Panc1 (cell line): ENCODE results near the gene L2HGDH. TPM values are rescaled to one million over a fixed set of nuclear protein-coding genes. Genes with fewer than 3 reads are reported as not detected.

Experiments
- ATAC-seq: fragments of 200-7000 bp; cut with Tn5 transposase; 2 replicates; pipeline ENCODE4 v1.9.1; 2020; ENCODE audit warnings: mild to moderate bottlenecking, moderate library complexity
- BruUV-seq: library from RNA; stranded (reverse); fragments of 400-500 nt; replicated peaks from 2 replicates; lab custom pipeline; 2021; lab: Mats Ljungman, UMichigan
- CTCF ChIA-PET: fragments of 300-600 bp; sonication (Branson Sonifier 250); formaldehyde crosslinking; loops from one replicate; lab custom pipeline; 2022; ENCODE audit warnings: antibody characterized with exemption; lab: Charles Lee
- POLR2A ChIA-PET: fragments of 300-600 bp; sonication (Branson Sonifier 250); formaldehyde crosslinking; loops from one replicate; lab custom pipeline; 2022; ENCODE audit warnings: antibody characterized with exemption; lab: Charles Lee
- DNase-seq: peaks from one replicate; pipeline ENCODE4 v3.0.0-alpha.2; 2010; ENCODE audit warnings: low read depth, low spot score
- H3K27ac ChIP-seq: 2 replicates; pipeline ENCODE4 v1.5.1; 2011; ENCODE audit warnings: mild to moderate bottlenecking, low read length, inconsistent platforms
- H3K27me3 ChIP-seq: fragments of 200-500 bp; sonication (Bioruptor generic); 2 replicates; pipeline ENCODE4 v1.6.0; 2014; ENCODE audit warnings: low read length, inconsistent platforms; ENCODE audit not compliant: control insufficient read depth, insufficient read depth
- H3K36me3 ChIP-seq: fragments of 200-500 bp; sonication (Bioruptor generic); 2 replicates; pipeline ENCODE4 v1.5.1; 2014; ENCODE audit warnings: inconsistent platforms, mild to moderate bottlenecking, low read length, moderate library complexity; ENCODE audit not compliant: control insufficient read depth, insufficient read depth
- H3K4me1 ChIP-seq: 2 replicates; pipeline ENCODE4 v1.5.1; 2011; ENCODE audit warnings: inconsistent platforms, mild to moderate bottlenecking, low read length, moderate library complexity; ENCODE audit not compliant: control insufficient read depth, insufficient read depth
- H3K4me3 ChIP-seq, 2 experiments: 2 replicates each; pipeline ENCODE4 v1.5.1; 2011 to 2012; ENCODE audit warnings: low read depth in 2 of 2, low read length in 2 of 2, mild to moderate bottlenecking in 2 of 2, inconsistent platforms in 1 of 2, moderate library complexity in 1 of 2
- H3K9me3 ChIP-seq: fragments of 200-500 bp; sonication (Bioruptor generic); 2 replicates; pipeline ENCODE4 v1.5.1; 2014; ENCODE audit warnings: low read depth, mild to moderate bottlenecking, inconsistent platforms, low read length, moderate library complexity; ENCODE audit not compliant: control insufficient read depth, insufficient read depth
- CTCF ChIP-seq: fragments of 450-650 bp; IDR thresholded peaks from 2 replicates; pipeline ENCODE4 v1.5.1; 2017; ENCODE audit warnings: mild to moderate bottlenecking
- POLR2AphosphoS5 ChIP-seq: IDR thresholded peaks from 2 replicates; pipeline ENCODE4 v1.6.1; 2012; ENCODE audit warnings: mild to moderate bottlenecking, low read depth, low read length, moderate library complexity
- SIN3A ChIP-seq: IDR thresholded peaks from 2 replicates; pipeline ENCODE4 v1.6.1; 2012; ENCODE audit warnings: low read depth, mild to moderate bottlenecking, low read length, moderate library complexity, borderline replicate concordance; ENCODE audit not compliant: insufficient read depth
- TCF7L2 ChIP-seq: IDR thresholded peaks from 2 replicates; pipeline ENCODE4 v1.6.1; 2011; ENCODE audit warnings: mild to moderate bottlenecking, low read depth, low read length, inconsistent platforms
- in situ Hi-C: cut with HindIII; loops from 2 replicates; pipeline ENCODE4 v1.10.0; 2016; ENCODE audit warnings: low sequenced_read_pairs, low pct_unique_long_range_greater_than_20kb
- intact Hi-C: fragments of 100-400 bp; cut with micrococcal nuclease; formaldehyde crosslinking; loops from one replicate; pipeline ENCODE4 v1.10.0; 2022; ENCODE audit not compliant: unreplicated experiment
- total RNA-seq: library from RNA; stranded (reverse); gene quantifications from one replicate; pipeline ENCODE4 v1.2.1, GENCODE V29; 2021; ENCODE audit not compliant: unreplicated experiment
- TF ChIP-seq, protein P1 (sequence below), 2 experiments: IDR thresholded peaks; 2 replicates each; pipeline ENCODE4 v1.6.1; 2011 to 2012; ENCODE audit warnings: low read depth in 2 of 2, control low read depth in 1 of 2, low read length in 1 of 2, mild to moderate bottlenecking in 1 of 2, moderate library complexity in 1 of 2; ENCODE audit not compliant: insufficient read depth in 1 of 2

Gene L2HGDH
- total RNA-seq, 1 experiment from 2014 or later, result 15.0 TPM

- ATAC-seq (no peak; the same call in 1 of the 2 replicates), DNase-seq (no peak)
- CTCF ChIA-PET, result interaction anchor here (0.5 to 0.6 kb wide), 2 partner anchors 43 to 442 kb away, joined by 3 to 5 read pairs; no protein-coding TSS in a partner anchor
- Histone ChIP-seq H3K36me3 (no peaks in the 10 kb centered on the region), H3K27ac (no peak overlapping the region), H3K4me1 (no peaks in the 10 kb centered on the region; the same call in 1 of the 2 replicates), H3K9me3 (no peaks in the 10 kb centered on the region), H3K27me3 (no peaks in the 10 kb centered on the region), H3K4me3 (no peak overlapping the region)
- TF ChIP-seq CTCF, result no peak
- no peak for TF ChIP-seq SIN3A
- no peak for TF ChIP-seq POLR2AphosphoS5
- TF ChIP-seq TCF7L2, result no peak
- TF ChIP-seq, protein P1, sequence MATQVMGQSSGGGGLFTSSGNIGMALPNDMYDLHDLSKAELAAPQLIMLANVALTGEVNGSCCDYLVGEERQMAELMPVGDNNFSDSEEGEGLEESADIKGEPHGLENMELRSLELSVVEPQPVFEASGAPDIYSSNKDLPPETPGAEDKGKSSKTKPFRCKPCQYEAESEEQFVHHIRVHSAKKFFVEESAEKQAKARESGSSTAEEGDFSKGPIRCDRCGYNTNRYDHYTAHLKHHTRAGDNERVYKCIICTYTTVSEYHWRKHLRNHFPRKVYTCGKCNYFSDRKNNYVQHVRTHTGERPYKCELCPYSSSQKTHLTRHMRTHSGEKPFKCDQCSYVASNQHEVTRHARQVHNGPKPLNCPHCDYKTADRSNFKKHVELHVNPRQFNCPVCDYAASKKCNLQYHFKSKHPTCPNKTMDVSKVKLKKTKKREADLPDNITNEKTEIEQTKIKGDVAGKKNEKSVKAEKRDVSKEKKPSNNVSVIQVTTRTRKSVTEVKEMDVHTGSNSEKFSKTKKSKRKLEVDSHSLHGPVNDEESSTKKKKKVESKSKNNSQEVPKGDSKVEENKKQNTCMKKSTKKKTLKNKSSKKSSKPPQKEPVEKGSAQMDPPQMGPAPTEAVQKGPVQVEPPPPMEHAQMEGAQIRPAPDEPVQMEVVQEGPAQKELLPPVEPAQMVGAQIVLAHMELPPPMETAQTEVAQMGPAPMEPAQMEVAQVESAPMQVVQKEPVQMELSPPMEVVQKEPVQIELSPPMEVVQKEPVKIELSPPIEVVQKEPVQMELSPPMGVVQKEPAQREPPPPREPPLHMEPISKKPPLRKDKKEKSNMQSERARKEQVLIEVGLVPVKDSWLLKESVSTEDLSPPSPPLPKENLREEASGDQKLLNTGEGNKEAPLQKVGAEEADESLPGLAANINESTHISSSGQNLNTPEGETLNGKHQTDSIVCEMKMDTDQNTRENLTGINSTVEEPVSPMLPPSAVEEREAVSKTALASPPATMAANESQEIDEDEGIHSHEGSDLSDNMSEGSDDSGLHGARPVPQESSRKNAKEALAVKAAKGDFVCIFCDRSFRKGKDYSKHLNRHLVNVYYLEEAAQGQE (IDR thresholded peaks at IDR 0.05; ENCODE audit: insufficient read depth in 1 of 2, low read depth in 2 of 2, low read length in 1 of 2), result no peak
- intact Hi-C loops, result no loop called here
- in situ Hi-C loops, result no loop called here
- no TSS peak for BruUV-seq
- POLR2A ChIA-PET, result interaction anchor here (0.6 kb wide), 1 partner anchor 14 kb away, joined by 5 read pairs; no protein-coding TSS in a partner anchor
These were observed 23.4 kb upstream of the L2HGDH start for GRCh38 chr14:50335389-50335788.

DNA sequence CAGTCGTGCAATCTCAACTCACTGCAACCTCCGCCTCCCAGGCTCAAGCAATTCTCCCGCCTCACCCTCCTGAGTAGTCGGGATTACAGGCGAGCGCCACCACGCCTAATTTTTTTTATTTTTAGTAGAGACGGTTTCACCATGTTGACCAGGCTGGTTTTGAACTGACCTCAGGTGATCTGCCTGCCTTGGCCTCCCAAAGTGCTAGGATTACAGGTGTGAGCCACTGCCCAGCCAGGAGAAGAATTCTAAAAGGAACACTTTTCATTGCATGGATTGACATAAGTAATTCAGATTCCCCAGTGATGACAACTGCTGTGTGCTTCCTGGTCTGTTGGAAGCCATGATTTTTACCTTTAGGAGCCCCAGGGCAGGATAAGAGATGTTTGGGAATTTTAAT, 22.2 kb upstream of the L2HGDH start:
- TF ChIP-seq CTCF, result no peak
- H3K27me3 ChIP-seq, result no peaks in the 10 kb centered on the region
- no peak for ATAC-seq
- no peak overlapping the region for H3K27ac ChIP-seq
- no peak overlapping the region for H3K4me3 ChIP-seq
- no peak for DNase-seq
- ChIA-PET CTCF (no interaction called here), POLR2A (no interaction called here)
- intact Hi-C loops, result no loop called here
- H3K4me1 ChIP-seq, result no peaks in the 10 kb centered on the region; the same call in 1 of the 2 replicates
- in situ Hi-C loops, result no loop called here
- no TSS peak for BruUV-seq
- H3K9me3 ChIP-seq, result no peaks in the 10 kb centered on the region
- peaks cover 3% of the 10 kb centered on the region; the same call in 1 of the 2 replicates for H3K36me3 ChIP-seq
